ENCODE results near the gene CALHM5.

The CALHM5 gene

DNA sequence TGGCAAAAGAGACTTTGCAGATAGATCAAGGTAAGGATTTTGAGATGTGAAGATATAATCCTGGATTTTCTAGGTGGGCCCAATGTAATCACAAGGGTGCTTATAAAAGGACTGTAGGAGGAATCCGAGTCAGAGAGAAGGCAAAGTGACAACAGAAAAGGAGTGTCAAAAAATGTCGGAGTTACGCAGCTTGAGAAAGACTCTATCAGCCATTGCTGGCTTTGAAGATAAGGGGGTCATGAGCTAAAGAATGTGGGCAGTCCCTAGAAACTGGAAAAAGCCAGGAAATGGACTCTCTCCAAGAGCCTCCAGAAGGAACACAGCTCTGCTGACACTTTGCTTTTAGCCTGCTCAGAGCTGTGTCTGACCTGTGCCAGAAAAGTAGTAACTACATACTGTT is 51.2 kb downstream of the CALHM5 start:
- no peak overlapping the region for H3K9ac ChIP-seq (ENCODE audit: low read length)
- no peaks in the 10 kb centered on the region for H3K36me3 ChIP-seq (ENCODE audit: control insufficient read depth, insufficient read depth, low read length)
- no peaks in the 10 kb centered on the region for H3K4me1 ChIP-seq (ENCODE audit: control insufficient read depth, insufficient read depth, low read length)
- H3K27ac ChIP-seq (ENCODE audit: low read depth, low read length): no peak overlapping the region
- H3K4me3 ChIP-seq (ENCODE audit: low read length): no peak overlapping the region
- H3K27me3 ChIP-seq (ENCODE audit: control insufficient read depth, insufficient read depth, low read length): no peaks in the 10 kb centered on the region

DNA sequence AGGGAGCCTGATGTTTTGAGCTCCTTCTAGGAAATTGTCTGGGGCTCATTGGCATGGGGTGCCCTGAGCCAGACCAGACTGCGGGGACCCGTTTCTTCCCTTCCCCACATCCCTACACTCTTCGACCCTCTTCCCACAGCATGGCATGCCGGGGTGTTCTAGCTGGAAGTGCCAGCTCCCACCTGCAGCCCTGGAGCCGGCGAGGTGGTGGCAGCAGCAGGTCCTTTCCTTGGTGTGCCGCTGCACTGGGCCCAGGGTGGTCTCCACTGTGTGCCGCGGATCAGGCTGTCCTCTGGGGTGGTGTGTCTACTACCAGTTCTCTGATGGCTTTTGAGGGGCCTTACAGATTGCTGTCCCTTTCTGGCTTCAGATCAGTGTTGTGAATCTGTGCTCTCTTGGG is 52.4 kb downstream of the CALHM5 start:
- H3K4me3 ChIP-seq (ENCODE audit: low read length): no peak overlapping the region

DNA sequence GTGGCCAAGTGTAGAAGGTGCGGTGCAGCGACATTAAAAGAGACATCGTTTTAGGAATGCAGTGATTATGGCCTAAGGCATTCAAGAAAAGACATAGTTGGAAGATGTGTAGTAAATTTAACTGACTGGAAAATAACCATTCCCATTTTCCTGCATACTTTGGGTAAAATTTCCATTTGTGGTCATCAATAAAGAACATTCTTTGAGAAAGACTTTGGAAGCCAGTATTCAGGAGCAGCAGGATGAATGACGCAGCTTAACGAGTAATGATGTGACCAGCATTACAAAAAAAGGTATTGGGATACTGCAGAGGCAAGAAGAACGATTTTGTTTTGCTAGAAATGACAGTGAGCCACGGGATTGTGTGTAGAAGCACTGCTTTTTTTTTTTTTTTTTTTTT is 52.9 kb downstream of the CALHM5 start:
- H3K27ac ChIP-seq (ENCODE audit: low read depth, low read length): no peak overlapping the region
- no peaks in the 10 kb centered on the region for H3K27me3 ChIP-seq (ENCODE audit: control insufficient read depth, insufficient read depth, low read length)
- no peaks in the 10 kb centered on the region for H3K4me1 ChIP-seq (ENCODE audit: control insufficient read depth, insufficient read depth, low read length)
- H3K36me3 ChIP-seq (ENCODE audit: control insufficient read depth, insufficient read depth, low read length): no peaks in the 10 kb centered on the region
- H3K9ac ChIP-seq (ENCODE audit: low read length): no peak overlapping the region
- no peak overlapping the region for H3K4me3 ChIP-seq (ENCODE audit: low read length)

More for the DNA sequence above, 52.4 kb downstream of the CALHM5 start:
- Histone ChIP-seq H3K27me3 (ENCODE audit: control insufficient read depth, insufficient read depth, low read length) (no peaks in the 10 kb centered on the region), H3K4me1 (ENCODE audit: control insufficient read depth, insufficient read depth, low read length) (no peaks in the 10 kb centered on the region), H3K36me3 (ENCODE audit: control insufficient read depth, insufficient read depth, low read length) (no peaks in the 10 kb centered on the region), H3K27ac (ENCODE audit: low read depth, low read length) (no peak overlapping the region), H3K9ac (ENCODE audit: low read length) (no peak overlapping the region)

DNA sequence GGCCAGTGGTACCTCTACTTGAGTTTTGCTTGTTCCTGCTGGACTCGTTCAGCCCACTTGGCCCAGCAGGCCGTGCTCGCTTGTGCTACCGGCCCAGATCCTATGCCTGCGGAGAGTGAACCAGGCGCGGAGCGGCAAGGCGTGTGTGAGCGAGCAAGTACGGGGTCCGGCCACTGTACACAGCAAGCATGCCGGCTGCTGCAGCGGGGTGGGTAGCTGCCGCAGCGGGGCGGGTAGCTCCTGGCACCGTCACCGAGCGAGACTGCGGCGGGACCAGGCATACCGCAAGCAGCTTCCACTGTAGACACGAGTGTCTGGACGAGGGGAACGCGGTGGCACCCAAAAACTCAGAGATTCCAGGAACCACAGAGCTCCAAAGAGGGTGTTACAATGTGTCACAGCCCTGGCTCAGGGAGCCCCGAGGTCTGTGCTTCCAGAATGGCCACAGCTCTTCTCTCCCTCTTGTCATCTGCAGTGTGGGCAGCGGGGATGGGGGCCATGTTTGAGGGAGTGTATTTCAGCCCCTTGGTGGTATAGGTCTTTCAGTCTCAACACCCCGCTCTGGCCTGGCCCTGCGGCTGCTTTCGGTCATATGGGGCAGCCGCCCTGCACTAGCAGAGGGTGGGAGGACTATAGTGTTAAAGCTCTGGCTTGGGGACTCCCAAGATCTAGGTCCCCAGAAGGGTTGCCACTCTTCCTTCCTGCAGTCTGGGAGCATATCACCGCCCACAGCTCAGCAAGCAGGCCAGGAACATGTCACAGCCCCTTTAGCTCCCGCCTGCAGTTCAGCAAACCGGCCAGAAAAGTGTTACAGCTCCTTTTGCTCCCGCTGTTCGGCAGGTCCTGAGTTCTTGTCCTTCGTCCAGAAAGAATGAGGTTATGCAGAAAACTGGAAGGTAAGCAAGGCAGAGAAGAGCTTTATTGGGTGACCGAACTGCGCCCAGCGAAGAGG is 53.8 kb downstream of the CALHM5 start:
- no peak overlapping the region for H3K27ac ChIP-seq (ENCODE audit: low read depth, low read length)

DNA sequence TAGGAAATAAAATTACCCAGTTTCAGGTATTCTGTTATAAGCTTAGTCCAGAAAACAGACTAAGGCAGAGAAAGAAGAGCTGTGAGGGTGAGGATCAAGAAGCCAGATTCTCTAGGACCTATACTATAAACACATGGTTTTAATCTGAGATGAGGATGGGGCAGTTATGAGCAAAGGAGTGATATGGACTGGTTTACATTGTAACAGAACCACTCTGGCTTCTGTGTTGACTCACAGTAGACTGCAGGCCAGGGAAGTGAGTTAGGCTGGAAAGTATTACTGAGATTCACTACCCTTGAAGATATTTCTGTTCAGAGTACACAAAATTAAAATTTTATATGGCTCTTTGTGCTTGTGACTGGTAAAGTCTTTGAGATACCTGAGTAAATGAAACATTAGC is 56.7 kb downstream of the CALHM5 start:
- Histone ChIP-seq H3K9ac (ENCODE audit: low read length) (no peak overlapping the region), H3K27ac (ENCODE audit: low read depth, low read length) (no peak overlapping the region), H3K4me1 (ENCODE audit: control insufficient read depth, insufficient read depth, low read length) (peaks cover 6% of the 10 kb centered on the region), H3K4me3 (ENCODE audit: low read length) (no peak overlapping the region), H3K27me3 (ENCODE audit: control insufficient read depth, insufficient read depth, low read length) (no peaks in the 10 kb centered on the region), H3K36me3 (ENCODE audit: control insufficient read depth, insufficient read depth, low read length) (no peaks in the 10 kb centered on the region)

More for the DNA sequence above, 53.8 kb downstream of the CALHM5 start:
- H3K4me3 ChIP-seq (ENCODE audit: low read length): peak overlapping the region; percentile 50
- peaks cover 3% of the 10 kb centered on the region for H3K4me1 ChIP-seq (ENCODE audit: control insufficient read depth, insufficient read depth, low read length)
- no peak overlapping the region for H3K9ac ChIP-seq (ENCODE audit: low read length)
- no peaks in the 10 kb centered on the region for H3K27me3 ChIP-seq (ENCODE audit: control insufficient read depth, insufficient read depth, low read length)
- H3K36me3 ChIP-seq (ENCODE audit: control insufficient read depth, insufficient read depth, low read length): no peaks in the 10 kb centered on the region

DNA sequence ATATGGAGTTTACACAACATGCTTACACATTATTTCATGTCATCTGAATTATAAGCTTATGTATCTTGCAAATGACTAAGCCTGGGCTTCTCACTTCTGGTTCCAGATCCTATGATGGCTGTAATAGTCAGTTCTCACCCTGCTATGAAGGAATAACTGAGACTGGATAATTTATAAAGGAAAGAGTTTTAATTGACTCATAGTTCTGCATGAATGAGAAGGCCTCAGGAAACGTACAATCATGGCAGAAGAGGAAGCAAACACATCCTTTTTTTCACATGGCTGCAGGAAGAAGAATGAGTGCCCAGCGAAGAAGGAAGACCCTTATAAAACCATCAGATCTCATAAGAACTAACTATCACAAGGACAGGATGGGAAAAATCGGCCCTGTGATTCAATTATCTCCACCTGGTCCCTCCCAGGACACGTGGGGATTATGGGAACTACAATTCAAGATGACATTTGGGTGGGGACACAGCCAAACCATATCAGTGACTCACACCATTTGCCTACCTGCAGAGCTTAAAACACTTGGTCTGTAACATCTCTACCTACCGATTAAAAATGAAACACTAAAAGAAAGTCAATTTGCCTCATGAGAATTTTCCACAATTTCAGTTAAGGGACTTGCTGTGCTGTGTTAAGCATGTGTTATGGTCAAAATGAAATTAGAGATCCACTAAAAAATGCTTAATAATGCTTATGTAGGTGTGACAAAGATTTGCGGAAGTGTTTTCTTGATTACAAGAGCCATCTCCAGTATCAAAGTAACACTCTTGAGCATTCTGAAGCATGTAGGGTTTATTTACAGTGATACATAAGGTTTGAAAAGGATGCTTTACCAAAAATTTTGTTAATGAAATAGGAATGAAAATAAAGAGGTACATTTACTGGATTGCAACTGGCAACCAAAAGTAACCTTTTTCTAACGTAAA is 57.6 kb downstream of the CALHM5 start:
- Histone ChIP-seq H3K27ac (ENCODE audit: low read depth, low read length) (no peak overlapping the region), H3K27me3 (ENCODE audit: control insufficient read depth, insufficient read depth, low read length) (no peaks in the 10 kb centered on the region), H3K36me3 (ENCODE audit: control insufficient read depth, insufficient read depth, low read length) (no peaks in the 10 kb centered on the region), H3K4me1 (ENCODE audit: control insufficient read depth, insufficient read depth, low read length) (peaks cover 6% of the 10 kb centered on the region), H3K9ac (ENCODE audit: low read length) (no peak overlapping the region), H3K4me3 (ENCODE audit: low read length) (no peak overlapping the region)

DNA sequence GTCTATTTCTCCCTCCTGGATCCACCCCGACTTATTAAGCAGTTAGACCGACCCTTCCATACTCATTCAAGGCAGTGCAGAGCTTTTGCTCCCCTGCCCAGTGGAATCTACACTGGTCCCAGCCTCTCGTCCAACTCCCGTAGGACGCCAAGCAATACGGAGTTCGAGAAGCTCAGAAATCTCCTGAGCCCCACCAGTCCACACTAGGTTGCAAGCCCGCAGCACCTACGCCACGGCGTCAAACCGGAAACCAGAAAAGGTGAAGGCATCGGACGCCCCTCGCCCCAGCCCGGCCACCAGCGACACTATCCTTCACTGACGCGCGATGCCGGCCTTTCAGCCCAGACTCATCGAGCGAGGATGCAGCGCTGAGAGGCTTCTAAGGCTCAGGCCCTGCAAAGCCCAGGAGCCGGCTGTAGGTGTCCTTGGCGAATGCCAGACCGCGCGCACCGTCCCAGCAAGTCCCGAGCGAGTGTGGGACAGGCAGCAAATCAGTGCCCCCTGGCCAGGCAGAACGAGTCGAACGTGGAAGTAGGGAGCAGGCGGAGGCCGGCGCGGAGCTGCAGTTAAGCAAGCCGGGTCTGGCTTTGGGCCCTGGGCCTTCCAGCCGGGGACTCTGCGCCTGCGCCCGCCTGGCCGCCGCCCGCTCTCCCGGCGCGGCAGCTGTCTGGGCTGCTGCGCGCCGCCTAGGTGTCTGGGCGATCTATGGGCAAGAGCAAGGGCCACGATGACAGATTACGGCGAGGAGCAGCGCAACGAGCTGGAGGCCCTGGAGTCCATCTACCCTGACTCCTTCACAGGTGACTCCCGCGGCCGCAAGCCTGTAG is 59.6 kb downstream of the CALHM5 start, which contains the start of gene RWDD1:
TSS of gene RWDD1 (plus strand) at position 649 of the 827 bp plus-strand sequence. CDS start at position 728, 79 bp downstream.
- Histone ChIP-seq H3K36me3 (ENCODE audit: control insufficient read depth, insufficient read depth, low read length) (no peaks in the 10 kb centered on the region), H3K9ac (ENCODE audit: low read length) (peak within 1 kb of the TSS; percentile 95), H3K4me1 (ENCODE audit: control insufficient read depth, insufficient read depth, low read length) (peaks cover 6% of the 10 kb centered on the region), H3K27ac (ENCODE audit: low read depth, low read length) (peak within 1 kb of the TSS; percentile 94), H3K27me3 (ENCODE audit: control insufficient read depth, insufficient read depth, low read length) (no peaks in the 10 kb centered on the region), H3K4me3 (ENCODE audit: low read length) (peak within 1 kb of the TSS; percentile 97)

DNA sequence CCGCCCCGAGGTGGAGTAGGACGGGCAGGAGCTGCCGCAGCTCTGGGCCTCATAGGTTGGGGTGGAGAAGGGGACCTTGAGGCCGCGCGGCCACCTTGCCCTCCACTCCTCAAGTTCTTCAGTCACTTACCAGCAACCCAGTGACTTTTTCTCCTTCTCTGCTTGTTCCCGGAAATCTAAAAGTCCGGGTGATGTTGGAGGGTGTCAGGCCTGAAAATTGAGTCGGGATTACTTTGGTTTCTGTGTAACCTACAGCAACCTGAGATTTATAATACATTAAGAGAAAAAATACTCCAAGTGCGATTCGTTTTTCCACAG is 60.2 kb downstream of the CALHM5 start:
- Histone ChIP-seq H3K27ac (ENCODE audit: low read depth, low read length) (peak overlapping the region; percentile 94), H3K9ac (ENCODE audit: low read length) (peak overlapping the region; percentile 95), H3K4me1 (ENCODE audit: control insufficient read depth, insufficient read depth, low read length) (peaks cover 6% of the 10 kb centered on the region), H3K27me3 (ENCODE audit: control insufficient read depth, insufficient read depth, low read length) (no peaks in the 10 kb centered on the region), H3K36me3 (ENCODE audit: control insufficient read depth, insufficient read depth, low read length) (no peaks in the 10 kb centered on the region), H3K4me3 (ENCODE audit: low read length) (peak overlapping the region; percentile 97)

DNA sequence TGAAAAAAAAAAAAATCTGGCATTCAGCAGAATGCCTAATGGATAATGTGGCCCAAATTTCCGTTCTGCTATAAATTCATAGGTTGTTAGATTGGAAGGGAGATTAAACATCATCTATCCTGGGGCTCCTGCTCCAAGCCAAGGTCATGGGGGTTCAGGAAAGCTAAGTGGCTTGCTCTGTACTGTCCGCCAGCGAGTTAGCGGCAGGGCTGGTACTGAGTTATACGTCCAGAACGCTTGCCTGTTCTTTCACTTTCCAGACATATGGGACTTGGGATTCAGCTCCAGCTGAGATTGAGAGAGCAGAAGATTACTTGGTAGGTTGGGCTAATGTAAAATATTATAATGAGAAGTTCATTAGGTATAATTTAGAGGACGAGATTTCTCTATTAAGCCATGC is 60.7 kb downstream of the CALHM5 start:
- H3K36me3 ChIP-seq (ENCODE audit: control insufficient read depth, insufficient read depth, low read length): no peaks in the 10 kb centered on the region
- H3K9ac ChIP-seq (ENCODE audit: low read length): peak overlapping the region; percentile 19
- peak overlapping the region; percentile 94 for H3K27ac ChIP-seq (ENCODE audit: low read depth, low read length)
- H3K4me3 ChIP-seq (ENCODE audit: low read length): peak overlapping the region; percentile 97
- H3K4me1 ChIP-seq (ENCODE audit: control insufficient read depth, insufficient read depth, low read length): peaks cover 6% of the 10 kb centered on the region
- H3K27me3 ChIP-seq (ENCODE audit: control insufficient read depth, insufficient read depth, low read length): no peaks in the 10 kb centered on the region

Data from rectal smooth muscle tissue (tissue), 1 donor.